ENCODE results near the gene IFNA2.
"Not testable (repeated sequence)": the region's sequence is repeated elsewhere in the genome, so short reads cannot be mapped to it uniquely, and the experiment has no call there.

Gene IFNA2

DNA sequence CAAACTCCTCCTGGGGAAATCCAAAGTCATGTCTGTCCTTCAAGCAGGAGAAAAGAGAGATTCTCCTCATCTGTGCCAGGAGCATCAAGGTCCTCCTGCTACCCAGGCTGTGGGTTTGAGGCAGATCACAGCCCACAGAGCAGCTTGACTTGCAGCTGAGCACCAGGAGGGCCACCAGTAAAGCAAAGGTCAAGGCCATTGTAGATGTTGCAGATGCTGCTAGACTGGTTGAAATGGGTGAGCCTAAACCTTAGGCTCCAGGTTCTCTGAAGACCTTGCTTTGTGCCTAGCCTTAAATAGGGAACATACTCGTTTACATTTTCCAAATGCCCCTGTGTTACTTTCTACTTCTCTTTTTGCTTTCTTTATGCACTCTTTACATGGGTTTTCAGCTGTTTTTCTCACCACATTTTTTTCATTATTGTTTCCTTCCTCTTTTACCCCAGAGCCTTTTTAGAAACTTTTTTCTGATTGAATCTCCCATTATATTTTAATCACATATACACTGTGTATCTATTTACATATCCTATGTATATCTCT, at the start of gene IFNA2:
TSS of gene IFNA2 (minus strand) at position 268 of the 540 bp plus-strand sequence. CDS start at position 199, 69 bp downstream.
- no peak for DNase-seq

DNA sequence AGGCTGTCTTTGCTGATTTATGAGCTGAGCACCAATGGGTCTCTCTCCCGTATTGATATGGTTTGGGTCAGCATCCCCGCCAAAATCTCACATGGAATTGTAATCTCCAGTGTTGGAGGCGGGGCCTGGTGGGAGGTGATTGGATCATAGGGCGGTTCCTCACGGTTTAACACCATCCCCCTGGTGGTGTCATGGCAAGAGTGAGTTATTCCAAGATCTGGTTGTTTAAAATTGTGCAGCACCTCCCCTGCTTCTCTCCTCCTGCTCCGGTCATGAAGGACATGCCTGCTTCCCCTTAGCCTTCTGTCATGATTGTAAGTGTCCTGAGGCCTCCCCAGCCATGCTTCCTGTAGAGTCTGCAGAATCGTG, 49.8 kb upstream of the IFNA2 start:
- DNase-seq = not testable (repeated sequence)

- DNase-seq = no peak
Observed at GRCh38 chr9:21434202-21435014, 49.2 kb upstream of the IFNA2 start.

GRCh38 chr9:21432672-21433425, 47.7 kb upstream of the IFNA2 start:
- DNase-seq = no peak

- no peak for DNase-seq
Observed at GRCh38 chr9:21429191-21429590, 44.0 kb upstream of the IFNA2 start.

- no peak for DNase-seq
Observed at GRCh38 chr9:21428235-21428634, 43.0 kb upstream of the IFNA2 start.

GRCh38 chr9:21415493-21416267, 30.5 kb upstream of the IFNA2 start:
- DNase-seq = no peak

DNA sequence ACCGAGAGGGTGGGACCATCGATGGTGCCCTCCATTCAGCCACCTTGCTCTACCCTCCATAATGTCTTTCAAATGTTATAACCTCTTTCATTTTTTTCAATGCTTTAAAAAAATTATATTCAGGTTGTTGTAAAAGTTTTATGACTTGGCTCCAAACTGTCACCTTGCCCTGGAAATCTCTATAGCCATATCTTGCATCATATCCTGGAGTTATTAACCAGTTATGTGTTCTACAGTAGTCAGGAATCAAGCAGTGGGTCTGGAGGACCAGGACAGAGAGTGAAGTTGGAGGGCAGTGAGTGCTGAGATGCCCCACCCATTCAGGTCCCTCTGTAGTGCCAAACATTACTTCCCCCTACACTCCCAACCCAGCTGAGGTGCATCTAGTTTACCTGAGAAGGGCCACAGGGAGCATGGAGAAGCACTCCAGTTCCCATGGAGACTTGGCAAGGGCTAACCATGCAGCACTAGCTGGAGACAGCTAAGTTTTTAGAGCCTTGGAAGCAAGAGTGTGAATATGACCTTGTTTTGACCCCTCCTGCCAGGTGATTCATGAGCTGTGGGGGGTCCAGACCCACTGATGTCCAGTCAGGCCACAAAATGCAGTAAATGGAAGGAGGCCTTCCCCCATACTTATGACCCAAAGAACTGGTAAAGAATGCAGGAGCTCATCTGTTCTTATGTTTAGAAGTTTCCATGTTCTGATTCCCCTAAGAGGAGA, 29.2 kb upstream of the IFNA2 start:
- DNase-seq = no peak

DNA sequence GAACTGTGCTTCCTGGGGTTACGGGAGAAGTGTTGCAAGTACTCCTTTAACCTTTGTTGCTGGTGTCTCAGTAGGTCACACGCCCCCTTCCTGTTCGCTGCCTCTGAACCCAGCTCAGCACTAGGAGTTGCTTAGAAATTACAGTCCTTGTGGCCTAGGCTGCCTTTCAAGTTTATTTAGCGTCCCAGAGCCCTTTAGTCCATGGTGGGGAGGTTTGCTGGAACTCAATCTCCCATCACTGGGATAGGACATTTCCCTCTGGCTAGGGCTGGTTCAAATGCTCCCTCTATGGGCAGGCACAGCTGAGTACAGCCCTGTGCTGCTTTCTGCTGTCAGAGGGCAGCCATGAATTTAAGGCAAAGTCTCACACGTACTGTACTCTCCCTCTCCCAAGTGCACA, 28.4 kb upstream of the IFNA2 start:
- no peak for DNase-seq

DNA sequence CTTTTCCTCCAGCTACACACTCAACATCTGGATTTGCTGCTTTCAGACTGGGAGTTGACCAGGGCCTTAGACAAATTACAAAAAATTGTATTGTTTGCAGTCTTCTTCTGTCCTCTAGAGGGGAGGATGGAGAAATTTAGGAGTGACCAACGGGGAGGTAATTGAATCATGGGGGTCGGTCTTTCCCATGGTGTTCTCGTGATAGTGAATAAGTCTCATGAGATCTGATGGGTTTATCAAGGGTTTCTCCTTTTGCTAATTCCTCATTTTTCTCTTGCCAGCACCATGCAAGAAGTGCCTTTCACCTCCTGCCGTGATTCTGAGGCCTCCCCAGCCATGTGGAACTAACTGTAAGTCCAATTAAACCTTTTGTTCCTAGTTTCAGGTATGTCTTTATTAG, 28.0 kb upstream of the IFNA2 start:
- DNase-seq = no peak

DNA sequence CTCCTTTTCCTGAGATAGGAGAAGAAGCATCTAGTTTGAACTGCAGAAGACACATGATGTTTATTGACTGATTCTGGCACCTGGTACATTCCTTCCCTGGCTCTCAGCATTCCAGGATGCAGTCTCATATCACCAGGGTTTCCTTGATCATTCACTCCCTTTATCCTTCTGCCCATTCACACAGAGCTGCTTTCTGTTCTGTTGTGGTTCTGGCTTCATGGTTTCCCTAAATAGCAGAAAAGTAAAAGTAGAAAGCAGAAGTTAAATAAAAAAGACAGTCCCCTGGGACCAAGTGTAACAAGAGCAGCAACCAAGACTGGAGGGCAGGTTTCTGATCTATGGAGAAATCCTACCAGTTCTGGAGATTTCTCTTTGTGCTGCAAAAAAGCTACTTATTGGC, 26.9 kb upstream of the IFNA2 start:
- no peak for DNase-seq

DNA sequence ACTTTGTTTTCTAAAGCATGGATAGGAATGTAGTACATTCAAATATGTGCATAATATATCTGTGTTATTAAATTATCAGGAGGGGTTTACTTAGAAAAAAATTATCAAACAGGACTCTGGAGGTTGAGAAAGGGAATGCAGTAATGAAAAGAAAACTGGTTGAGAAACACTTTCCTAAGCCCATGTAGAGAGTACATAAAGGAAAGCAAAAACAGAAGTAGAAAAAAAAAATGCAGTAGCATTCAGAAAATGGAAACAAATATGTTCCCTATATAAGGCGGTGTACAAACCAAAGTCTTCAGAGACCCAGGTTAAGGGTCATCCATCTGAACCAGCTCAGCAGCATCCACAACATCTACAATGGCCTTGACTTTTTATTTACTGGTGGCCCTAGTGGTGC, 23.6 kb upstream of the IFNA2 start, which contains the start of gene IFNA8:
TSS of gene IFNA8 (plus strand) at position 301 of the 400 bp plus-strand sequence. CDS start at position 361, 60 bp downstream.
- no peak for DNase-seq

DNA sequence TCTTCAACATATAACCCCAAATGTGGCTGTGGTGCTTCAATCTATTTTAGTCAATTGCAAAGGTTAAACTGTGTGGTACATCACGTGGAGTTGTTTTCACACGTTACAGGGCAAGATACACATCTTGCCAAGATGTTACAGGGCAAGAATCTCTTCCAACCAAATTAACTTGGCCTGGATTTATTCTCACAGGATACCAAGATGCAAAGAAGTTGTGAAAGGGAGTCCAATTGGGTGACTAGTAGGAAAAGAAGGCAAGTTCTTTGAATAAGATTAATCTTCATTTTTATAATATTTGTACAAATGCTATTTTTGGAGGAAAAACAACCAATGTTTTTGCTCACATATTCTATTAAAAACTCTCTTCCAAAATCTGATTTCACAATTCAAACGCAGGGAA, 18.9 kb upstream of the IFNA2 start:
- no peak for DNase-seq

- DNase-seq = peak; percentile 56
Observed at GRCh38 chr9:21402386-21403251, 17.4 kb upstream of the IFNA2 start.

DNA sequence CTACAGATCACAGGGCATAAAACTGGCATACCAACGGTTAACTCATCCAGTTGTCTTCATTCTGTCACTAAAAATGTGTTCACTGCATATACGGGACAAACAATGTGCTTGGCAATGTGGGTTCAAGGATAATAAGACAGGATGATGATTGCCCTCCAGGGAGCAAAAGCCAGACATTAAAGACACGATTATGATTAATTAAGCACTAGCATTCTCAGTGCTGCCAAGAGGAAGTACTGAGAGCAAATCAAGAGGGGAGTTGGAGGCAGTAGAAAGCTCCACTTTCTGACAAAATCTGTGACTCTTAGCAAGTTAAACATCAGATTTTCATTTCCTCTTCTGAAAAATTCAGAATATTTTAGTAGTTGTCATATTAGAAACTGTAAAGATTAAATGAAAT, 14.8 kb upstream of the IFNA2 start:
- DNase-seq = no peak

DNA sequence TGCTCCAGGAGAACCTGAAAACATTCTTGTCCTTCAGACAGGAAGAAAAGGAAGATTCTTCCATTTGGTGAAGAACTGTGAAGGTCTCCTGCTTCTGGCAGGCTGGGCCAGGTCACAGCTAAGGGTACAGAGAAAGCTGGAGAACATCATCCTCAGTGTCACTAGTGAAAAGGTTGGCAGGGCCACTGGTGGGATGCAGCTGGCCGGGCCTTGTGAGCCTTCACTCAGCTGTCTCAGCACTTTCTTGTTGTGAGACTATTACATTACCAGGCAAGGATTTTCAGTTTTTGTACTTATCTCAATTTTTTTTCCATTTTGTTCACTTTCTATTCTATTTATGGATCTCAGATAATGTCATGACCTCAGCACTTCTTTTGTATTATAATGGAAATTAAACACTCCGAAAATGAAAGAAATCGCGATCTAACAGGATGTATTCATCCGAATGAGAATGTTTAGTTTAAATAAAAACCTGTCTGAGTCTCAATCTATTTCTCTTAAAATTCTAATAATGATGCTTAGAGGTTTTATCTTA, 13.8 kb upstream of the IFNA2 start:
- DNase-seq = no peak

GRCh38 chr9:21395778-21396717, 10.8 kb upstream of the IFNA2 start:
- peak; percentile 84 for DNase-seq

GRCh38 chr9:21392270-21392669, 7.1 kb upstream of the IFNA2 start:
- DNase-seq = no peak

DNA sequence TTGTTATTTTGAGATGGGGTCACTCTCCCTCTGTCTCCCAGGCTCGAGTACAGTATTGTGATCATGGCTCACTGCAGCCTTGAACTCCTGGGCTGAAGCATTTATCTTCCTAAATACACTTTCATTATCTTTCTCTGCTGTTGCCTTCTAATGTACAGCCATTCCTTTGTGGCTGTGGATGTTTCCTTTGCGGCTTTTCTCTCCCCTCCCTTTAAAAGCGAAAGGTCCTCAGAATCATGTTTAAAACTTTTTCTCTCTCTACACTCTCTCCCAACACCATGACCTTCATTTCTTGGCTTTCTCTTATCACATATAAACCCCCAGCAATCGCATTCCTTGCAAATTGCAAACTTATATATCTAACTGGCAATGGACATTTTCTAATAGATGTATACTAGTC, 1.6 kb downstream of the IFNA2 start:
- DNase-seq = no peak
